Kidney epithelial cell (primary cell): ENCODE data around the gene ZNF790. TPM values are rescaled to one million over a fixed set of nuclear protein-coding genes. Genes with fewer than 3 reads are reported as not detected.

Experiments
- DNase-seq: peaks from one replicate; pipeline ENCODE4 v3.0.0-alpha.2; 2010; ENCODE audit warnings: low read depth
- H3K27me3 ChIP-seq: 2 replicates; pipeline ENCODE4 v1.6.0; 2011; ENCODE audit warnings: low read length; ENCODE audit not compliant: control insufficient read depth, insufficient read depth
- H3K36me3 ChIP-seq: 2 replicates; pipeline ENCODE4 v1.5.1; 2011; ENCODE audit warnings: low read length; ENCODE audit not compliant: control insufficient read depth, insufficient read depth
- H3K4me3 ChIP-seq: 2 replicates; pipeline ENCODE4 v1.5.1; 2011; ENCODE audit warnings: low read depth, mild to moderate bottlenecking, control low read depth, low read length
- CTCF ChIP-seq: IDR thresholded peaks from 2 replicates; pipeline ENCODE4 v1.5.1; 2011; ENCODE audit warnings: mild to moderate bottlenecking, moderate library complexity, low read length, control low read depth, inconsistent platforms; ENCODE audit not compliant: insufficient read depth, poor library complexity, severe bottlenecking
- total RNA-seq: library from RNA; depleted of rRNA; stranded (reverse); fragments of >200 nt; gene quantifications from 2 replicates; pipeline ENCODE4 v1.2.3, GENCODE V29; 2015

The ZNF790 gene
- total RNA-seq, 1 donor from 2014 or later, result 3.6 TPM

- no peaks in the 10 kb centered on the region for H3K27me3 ChIP-seq
- no peaks in the 10 kb centered on the region for H3K36me3 ChIP-seq
- DNase-seq, result no peak
- TF ChIP-seq CTCF, result no peak
- no peak overlapping the region for H3K4me3 ChIP-seq
Measured at GRCh38 chr19:36775768-36776167, 62.4 kb downstream of the ZNF790 start.

- no peak for DNase-seq
- Histone ChIP-seq H3K36me3 (no peaks in the 10 kb centered on the region), H3K4me3 (peak overlapping the region; percentile 55), H3K27me3 (no peaks in the 10 kb centered on the region)
- no peak for TF ChIP-seq CTCF
Measured at GRCh38 chr19:36773223-36773579, 65.0 kb downstream of the ZNF790 start.

- peak within 1 kb of the TSS; percentile 55 for H3K4me3 ChIP-seq
- DNase-seq, result peak; percentile 59
- no peak for TF ChIP-seq CTCF
- no peaks in the 10 kb centered on the region for H3K27me3 ChIP-seq
- no peaks in the 10 kb centered on the region for H3K36me3 ChIP-seq
Measured at GRCh38 chr19:36772311-36773222, 65.6 kb downstream of the ZNF790 start, which contains the start of gene ZNF850. Gene ZNF850 (minus strand): TSS chr19:36772807. CDS start chr19:36762606, 10,201 bp downstream.

GRCh38 chr19:36771261-36772231 is 66.6 kb downstream of the ZNF790 start:
- H3K27me3 ChIP-seq, result no peaks in the 10 kb centered on the region
- H3K36me3 ChIP-seq, result no peaks in the 10 kb centered on the region
- no peak for TF ChIP-seq CTCF
- DNase-seq, result peak; percentile 39
- H3K4me3 ChIP-seq, result peak overlapping the region; percentile 55

Other genes with a start within 250 kb of the ZNF790 start
- 3.6 and 13.9 TPM in 2 replicates for gene ZNF382, start 233.1 kb downstream of the ZNF790 start, total RNA-seq
- gene ZNF461, start 171.6 kb downstream of the ZNF790 start, total RNA-seq, result 9.4 and 12.5 TPM in 2 replicates
- 7.7 and 7.9 TPM in 2 replicates for gene ZNF567, start 150.8 kb downstream of the ZNF790 start, total RNA-seq
- gene ZNF850, start 65.6 kb downstream of the ZNF790 start, total RNA-seq, result 2.7 and 3.0 TPM in 2 replicates
- gene ZNF345, start 12.5 kb upstream of the ZNF790 start, total RNA-seq, result 2.3 and 3.1 TPM in 2 replicates
- 3.0 and 4.0 TPM in 2 replicates for gene ZNF829, start 77.9 kb upstream of the ZNF790 start, total RNA-seq
- gene ZNF568, start 77.9 kb upstream of the ZNF790 start, total RNA-seq, result 5.7 and 6.8 TPM in 2 replicates
- 5.8 and 9.1 TPM in 2 replicates for gene ZNF420, start 240.0 kb upstream of the ZNF790 start, total RNA-seq